Measurements from ENCODE around the gene MTG2.

MTG2 gene

DNA sequence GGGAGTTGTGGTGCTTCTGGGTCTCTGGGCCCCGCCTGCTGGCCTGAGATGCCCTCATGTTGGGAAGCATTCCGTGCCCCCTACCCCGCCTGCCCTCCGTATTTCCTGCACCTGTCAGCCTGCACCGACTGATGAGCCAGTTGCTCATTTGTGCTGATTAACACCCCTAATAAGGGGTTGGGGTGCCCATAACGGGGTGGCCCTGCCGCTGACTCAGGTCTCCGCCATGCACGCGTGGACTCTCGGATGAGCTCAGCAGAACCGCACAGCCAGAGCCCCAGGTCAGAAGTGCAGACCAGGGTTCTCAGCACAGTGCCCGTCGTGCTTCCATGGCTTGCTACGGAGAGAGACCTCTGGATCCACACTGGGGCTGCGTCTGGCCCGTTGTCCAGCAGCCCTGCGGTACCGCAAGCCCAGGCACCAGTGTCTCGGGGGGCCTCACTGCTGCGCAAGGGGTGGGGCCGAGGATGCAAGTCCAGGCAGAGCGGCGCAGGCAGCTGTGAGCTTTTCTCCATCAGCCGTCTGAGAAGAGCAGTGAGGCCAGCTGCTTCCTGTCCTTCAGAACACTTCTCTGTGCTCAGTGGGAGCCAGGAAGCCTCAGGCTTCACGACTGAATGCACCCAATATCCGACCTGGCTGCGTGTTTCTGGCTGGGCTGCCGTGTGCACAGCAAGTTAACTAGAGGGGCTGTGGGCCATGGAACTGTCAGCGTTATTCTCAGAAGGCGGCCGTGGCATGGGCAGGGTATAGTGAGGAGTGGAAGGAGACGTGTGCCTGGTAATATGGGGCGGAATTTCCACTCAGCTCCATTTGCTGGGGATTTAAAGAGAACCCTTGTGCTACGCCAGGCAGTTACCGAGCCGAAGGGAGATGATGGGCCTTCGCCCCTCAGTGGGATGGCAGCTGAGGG lies 18.6 kb downstream of the MTG2 start:
- no peak for DNase-seq (ENCODE audit: low spot score)
- no peak overlapping the region for H3K4me3 ChIP-seq
- H3K27ac ChIP-seq = no peak overlapping the region
- TF ChIP-seq, protein P1, sequence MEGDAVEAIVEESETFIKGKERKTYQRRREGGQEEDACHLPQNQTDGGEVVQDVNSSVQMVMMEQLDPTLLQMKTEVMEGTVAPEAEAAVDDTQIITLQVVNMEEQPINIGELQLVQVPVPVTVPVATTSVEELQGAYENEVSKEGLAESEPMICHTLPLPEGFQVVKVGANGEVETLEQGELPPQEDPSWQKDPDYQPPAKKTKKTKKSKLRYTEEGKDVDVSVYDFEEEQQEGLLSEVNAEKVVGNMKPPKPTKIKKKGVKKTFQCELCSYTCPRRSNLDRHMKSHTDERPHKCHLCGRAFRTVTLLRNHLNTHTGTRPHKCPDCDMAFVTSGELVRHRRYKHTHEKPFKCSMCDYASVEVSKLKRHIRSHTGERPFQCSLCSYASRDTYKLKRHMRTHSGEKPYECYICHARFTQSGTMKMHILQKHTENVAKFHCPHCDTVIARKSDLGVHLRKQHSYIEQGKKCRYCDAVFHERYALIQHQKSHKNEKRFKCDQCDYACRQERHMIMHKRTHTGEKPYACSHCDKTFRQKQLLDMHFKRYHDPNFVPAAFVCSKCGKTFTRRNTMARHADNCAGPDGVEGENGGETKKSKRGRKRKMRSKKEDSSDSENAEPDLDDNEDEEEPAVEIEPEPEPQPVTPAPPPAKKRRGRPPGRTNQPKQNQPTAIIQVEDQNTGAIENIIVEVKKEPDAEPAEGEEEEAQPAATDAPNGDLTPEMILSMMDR (IDR thresholded peaks at IDR 0.05) = no peak

GRCh38 chr20:62202083-62202395 lies 19.2 kb downstream of the MTG2 start:
- TF ChIP-seq, protein P1 (IDR thresholded peaks at IDR 0.05) = no peak
- Histone ChIP-seq H3K4me3 (no peak overlapping the region), H3K27ac (no peak overlapping the region)
- DNase-seq (ENCODE audit: low spot score) = no peak

GRCh38 chr20:62202676-62203377 lies 20.0 kb downstream of the MTG2 start:
- H3K4me3 ChIP-seq = no peak overlapping the region
- TF ChIP-seq, protein P1 (IDR thresholded peaks at IDR 0.05) = no peak
- no peak overlapping the region for H3K27ac ChIP-seq
- DNase-seq (ENCODE audit: low spot score) = no peak

- Histone ChIP-seq H3K27ac (no peak overlapping the region), H3K4me3 (no peak overlapping the region)
- no peak for DNase-seq (ENCODE audit: low spot score)
- TF ChIP-seq, protein P1 (IDR thresholded peaks at IDR 0.05) = no peak
Observed at GRCh38 chr20:62203378-62204030, 20.7 kb downstream of the MTG2 start.

GRCh38 chr20:62205618-62206387 lies 23.0 kb downstream of the MTG2 start:
- TF ChIP-seq, protein P1 (IDR thresholded peaks at IDR 0.05) = no peak
- no peak overlapping the region for H3K27ac ChIP-seq
- DNase-seq (ENCODE audit: low spot score) = no peak
- H3K4me3 ChIP-seq = no peak overlapping the region

DNA sequence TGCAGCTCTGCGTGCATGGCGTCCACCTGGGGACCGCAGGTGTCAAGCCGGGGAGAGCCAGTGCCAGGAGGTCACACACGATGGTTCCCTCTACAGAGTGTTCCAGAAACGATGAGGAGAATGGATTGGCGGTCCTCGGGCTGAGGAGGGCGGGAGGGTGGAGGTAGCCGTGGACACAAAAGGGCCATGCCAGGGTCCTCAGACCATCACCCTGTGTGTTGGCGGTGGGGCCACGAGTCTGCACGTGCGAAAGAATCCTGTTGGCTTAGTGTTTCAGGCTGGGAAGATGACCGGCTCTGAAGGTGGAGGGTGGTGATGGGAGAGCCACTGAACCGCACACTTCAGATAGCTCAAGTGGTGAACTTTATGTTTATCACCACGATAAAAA lies 23.6 kb downstream of the MTG2 start:
- DNase-seq (ENCODE audit: low spot score) = no peak
- TF ChIP-seq, protein P1 (IDR thresholded peaks at IDR 0.05) = no peak
- H3K27ac ChIP-seq = no peak overlapping the region
- no peak overlapping the region for H3K4me3 ChIP-seq
